HG03135 (cell line): ENCODE measurements around the gene STXBP6.

Experiments
- ATAC-seq: cut with Tn5 transposase; IDR thresholded peaks from one replicate; pipeline ENCODE4 v1.9.1; 2021; ENCODE audit warnings: mild to moderate bottlenecking, moderate library complexity; ENCODE audit not compliant: unreplicated experiment

STXBP6 gene

GRCh38 chr14:24892497-24893051 is 157.4 kb downstream of the STXBP6 start:
- ATAC-seq: no peak

- no peak for ATAC-seq
These were observed 157.9 kb downstream of the STXBP6 start for GRCh38 chr14:24891987-24892496.

- no peak for ATAC-seq
These were observed 159.2 kb downstream of the STXBP6 start for GRCh38 chr14:24890716-24891115.

- ATAC-seq: no peak
These were observed 160.1 kb downstream of the STXBP6 start for GRCh38 chr14:24889843-24890242.

- no peak for ATAC-seq
These were observed 161.4 kb downstream of the STXBP6 start for GRCh38 chr14:24888532-24888931.

- no peak for ATAC-seq
These were observed 162.2 kb downstream of the STXBP6 start for GRCh38 chr14:24887623-24888304.

- ATAC-seq: no peak
These were observed 164.5 kb downstream of the STXBP6 start for GRCh38 chr14:24885410-24885913.

GRCh38 chr14:24883576-24883975 is 166.4 kb downstream of the STXBP6 start:
- no peak for ATAC-seq

GRCh38 chr14:24881116-24881893 is 168.6 kb downstream of the STXBP6 start:
- ATAC-seq: no peak

GRCh38 chr14:24880689-24881088 is 169.3 kb downstream of the STXBP6 start:
- ATAC-seq: no peak

GRCh38 chr14:24879661-24880386 is 170.1 kb downstream of the STXBP6 start:
- no peak for ATAC-seq

GRCh38 chr14:24876996-24877395 is 173.0 kb downstream of the STXBP6 start:
- ATAC-seq: no peak

GRCh38 chr14:24875991-24876878 is 173.7 kb downstream of the STXBP6 start:
- no peak for ATAC-seq

GRCh38 chr14:24875203-24875838 is 174.6 kb downstream of the STXBP6 start:
- no peak for ATAC-seq

GRCh38 chr14:24874514-24875202 is 175.3 kb downstream of the STXBP6 start:
- ATAC-seq: no peak

GRCh38 chr14:24873551-24873950 is 176.4 kb downstream of the STXBP6 start:
- ATAC-seq: no peak

- ATAC-seq: no peak
These were observed 178.8 kb downstream of the STXBP6 start for GRCh38 chr14:24870949-24871701.

GRCh38 chr14:24868389-24868788 is 181.6 kb downstream of the STXBP6 start:
- no peak for ATAC-seq
